GM20000 (cell line): ENCODE measurements around the gene INTS1.
A peak's percentile ranks its signal among the peaks of the same experiment; 100 is the strongest.

ENCODE experiments used
- DNase-seq: peaks from one replicate; pipeline ENCODE4 v3.0.0; 2012; ENCODE audit warnings: low spot score
- CTCF ChIP-seq: IDR thresholded peaks from 2 replicates; pipeline ENCODE4 v1.5.1; 2012; ENCODE audit warnings: mild to moderate bottlenecking, control low read depth; ENCODE audit errors: extremely low read depth, missing control alignments

The INTS1 gene

GRCh38 chr7:1475393-1475792, 28.8 kb downstream of the INTS1 start:
- DNase-seq, result no peak
- TF ChIP-seq CTCF, result no peak

GRCh38 chr7:1474736-1475135, 29.5 kb downstream of the INTS1 start:
- no peak for TF ChIP-seq CTCF
- DNase-seq, result no peak

- TF ChIP-seq CTCF, result peak; percentile 93
- peak; percentile 94 for DNase-seq
Observed at GRCh38 chr7:1473864-1474512, 30.2 kb downstream of the INTS1 start.

- no peak for DNase-seq
- TF ChIP-seq CTCF, result no peak
Observed at GRCh38 chr7:1470901-1471300, 33.3 kb downstream of the INTS1 start.

GRCh38 chr7:1468643-1469298, 35.4 kb downstream of the INTS1 start:
- TF ChIP-seq CTCF, result no peak
- DNase-seq, result no peak

GRCh38 chr7:1468203-1468602, 36.0 kb downstream of the INTS1 start:
- no peak for TF ChIP-seq CTCF
- DNase-seq, result no peak

GRCh38 chr7:1466524-1467271, 37.5 kb downstream of the INTS1 start:
- DNase-seq, result no peak
- no peak for TF ChIP-seq CTCF
